ENCODE measurements around the gene CNTN5. TPM values are rescaled to one million over a fixed set of nuclear protein-coding genes. Genes with fewer than 3 reads are reported as not detected.

Gene CNTN5
- total RNA-seq, 4 donors from 2014 or later = not detected

DNA sequence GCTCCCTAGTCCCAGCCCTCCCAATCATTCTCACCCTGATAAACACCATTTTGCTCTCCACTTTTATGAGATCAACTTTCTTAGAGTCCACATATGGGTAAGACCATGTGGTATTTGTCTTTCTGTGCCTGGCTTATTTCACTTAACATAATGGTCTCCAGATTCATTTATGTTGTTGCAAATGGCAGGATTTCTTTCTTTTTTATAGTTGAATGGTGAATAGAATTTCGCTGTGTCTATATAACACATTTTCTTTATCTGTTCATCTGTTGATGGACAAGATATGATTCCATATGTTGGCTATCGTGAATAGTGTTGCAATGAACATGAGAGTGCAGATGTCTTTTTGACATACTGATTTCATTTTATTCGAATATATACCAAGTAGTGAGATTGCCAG is 1298.9 kb downstream of the CNTN5 start:
- no peak for DNase-seq (ENCODE audit: low spot score)
- TF ChIP-seq, protein P1, sequence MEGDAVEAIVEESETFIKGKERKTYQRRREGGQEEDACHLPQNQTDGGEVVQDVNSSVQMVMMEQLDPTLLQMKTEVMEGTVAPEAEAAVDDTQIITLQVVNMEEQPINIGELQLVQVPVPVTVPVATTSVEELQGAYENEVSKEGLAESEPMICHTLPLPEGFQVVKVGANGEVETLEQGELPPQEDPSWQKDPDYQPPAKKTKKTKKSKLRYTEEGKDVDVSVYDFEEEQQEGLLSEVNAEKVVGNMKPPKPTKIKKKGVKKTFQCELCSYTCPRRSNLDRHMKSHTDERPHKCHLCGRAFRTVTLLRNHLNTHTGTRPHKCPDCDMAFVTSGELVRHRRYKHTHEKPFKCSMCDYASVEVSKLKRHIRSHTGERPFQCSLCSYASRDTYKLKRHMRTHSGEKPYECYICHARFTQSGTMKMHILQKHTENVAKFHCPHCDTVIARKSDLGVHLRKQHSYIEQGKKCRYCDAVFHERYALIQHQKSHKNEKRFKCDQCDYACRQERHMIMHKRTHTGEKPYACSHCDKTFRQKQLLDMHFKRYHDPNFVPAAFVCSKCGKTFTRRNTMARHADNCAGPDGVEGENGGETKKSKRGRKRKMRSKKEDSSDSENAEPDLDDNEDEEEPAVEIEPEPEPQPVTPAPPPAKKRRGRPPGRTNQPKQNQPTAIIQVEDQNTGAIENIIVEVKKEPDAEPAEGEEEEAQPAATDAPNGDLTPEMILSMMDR (IDR thresholded peaks at IDR 0.05) = no peak
- ATAC-seq (ENCODE audit: low FRiP score) = no peak

DNA sequence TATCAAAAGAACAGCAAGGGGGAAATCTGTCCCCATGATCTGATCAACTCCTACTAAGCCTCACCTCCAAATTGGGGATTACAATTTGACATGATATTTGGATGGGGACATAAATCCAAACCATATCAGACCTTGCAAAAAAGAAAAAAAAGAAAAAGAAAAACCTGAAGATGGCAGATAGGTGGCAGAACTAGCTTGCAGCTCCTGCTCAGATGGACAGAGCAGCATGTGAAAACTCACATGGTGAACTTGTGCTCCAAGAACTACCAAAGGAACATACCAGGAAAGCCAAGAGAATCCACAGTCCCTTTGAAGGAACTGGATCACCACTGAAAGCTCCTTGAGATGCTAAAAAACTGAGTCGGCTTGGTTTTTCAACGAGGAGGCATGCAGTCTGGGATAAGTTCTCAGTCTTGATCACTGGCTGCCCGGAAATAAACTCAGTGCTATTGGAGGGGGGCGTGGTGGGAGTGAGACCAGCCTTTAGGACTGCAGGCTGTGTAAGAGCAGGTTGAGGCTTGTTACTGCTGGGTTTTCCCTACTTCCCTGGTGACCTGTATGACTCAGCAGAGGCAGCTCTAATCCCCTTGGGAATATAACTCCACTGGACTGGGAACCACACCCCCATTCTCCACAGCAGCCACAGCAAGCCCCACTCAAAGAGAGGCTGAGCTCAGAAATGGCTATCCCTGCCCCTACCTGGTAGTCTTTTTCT is 1308.0 kb downstream of the CNTN5 start:
- ATAC-seq (ENCODE audit: low FRiP score) = no peak
- TF ChIP-seq, protein P1 (IDR thresholded peaks at IDR 0.05) = no peak
- no peak for DNase-seq (ENCODE audit: low spot score)

DNA sequence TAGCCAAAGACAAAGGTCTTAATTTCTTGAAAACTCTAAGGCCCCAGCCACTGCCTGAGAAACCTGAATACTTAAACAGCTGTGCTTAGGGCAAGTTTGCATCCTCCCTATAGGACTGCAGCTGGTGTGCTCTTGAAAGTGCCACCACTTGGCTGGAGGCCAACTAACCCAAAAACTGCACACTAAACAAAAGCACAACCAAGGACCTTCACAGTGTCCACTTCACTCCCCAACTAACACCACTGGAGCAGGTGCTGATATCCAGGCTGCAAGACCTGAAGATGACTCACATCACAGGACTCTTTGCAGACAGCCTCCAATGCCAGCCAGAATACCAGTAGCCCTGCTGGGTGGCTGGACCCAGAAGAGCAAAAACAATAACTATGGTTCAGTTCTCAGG is 1308.6 kb downstream of the CNTN5 start:
- ATAC-seq (ENCODE audit: low FRiP score) (no peak), DNase-seq (ENCODE audit: low spot score) (no peak)
- TF ChIP-seq, protein P1 (IDR thresholded peaks at IDR 0.05) = no peak

DNA sequence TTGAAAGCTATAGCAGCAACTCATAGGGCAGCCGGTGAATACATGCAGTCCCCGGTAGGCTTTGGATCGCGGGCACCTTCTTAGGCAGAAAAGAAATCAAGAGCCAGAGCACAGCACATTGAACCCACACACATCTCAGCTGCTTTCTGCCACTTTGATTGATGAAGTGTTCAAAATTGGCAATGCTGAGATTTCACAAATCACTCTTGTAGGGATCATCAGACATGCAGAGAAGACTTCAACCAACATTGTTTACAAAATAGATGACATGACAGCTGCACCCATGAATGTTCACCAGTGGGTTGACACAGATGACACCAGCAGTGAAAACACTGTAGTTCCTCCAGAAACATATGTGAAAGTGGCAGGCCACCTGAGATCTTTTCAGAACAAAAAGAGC is 1316.1 kb downstream of the CNTN5 start:
- ATAC-seq (ENCODE audit: low FRiP score) (no peak), DNase-seq (ENCODE audit: low spot score) (no peak)
- TF ChIP-seq, protein P1 (IDR thresholded peaks at IDR 0.05) = no peak

DNA sequence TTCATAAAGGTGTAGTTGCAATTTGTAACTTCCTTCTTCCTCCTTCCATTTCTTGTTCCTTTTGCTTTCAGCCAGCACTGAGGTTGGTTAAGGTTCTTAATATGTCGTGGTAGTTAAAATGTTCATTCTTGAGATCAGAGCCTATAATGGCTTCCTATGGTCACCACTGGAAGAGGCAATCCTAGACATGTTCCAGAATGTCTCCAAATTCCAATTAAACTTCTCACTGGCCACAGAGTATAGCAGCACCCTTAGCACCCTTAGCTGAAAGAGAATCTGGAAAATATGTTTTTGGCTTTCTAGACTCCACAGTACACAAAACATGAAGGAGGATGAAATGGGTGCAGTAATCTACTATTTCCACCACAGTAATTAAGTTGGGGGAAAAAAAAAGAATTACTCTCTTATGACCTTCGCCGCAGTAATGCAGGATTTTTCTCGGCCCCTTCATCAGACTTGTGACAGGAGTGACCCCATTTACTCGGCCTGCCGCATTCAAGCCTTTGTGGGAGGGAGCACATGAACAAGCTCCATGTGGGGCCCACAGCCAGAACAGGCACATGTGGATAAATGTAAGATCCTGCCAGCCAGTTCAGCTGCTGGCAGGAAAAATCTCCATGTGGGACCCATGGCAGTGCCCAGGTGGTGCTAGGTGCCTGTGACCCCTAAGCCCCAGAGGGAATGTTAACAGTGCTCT is 1317.5 kb downstream of the CNTN5 start:
- TF ChIP-seq, protein P1 (IDR thresholded peaks at IDR 0.05) = no peak
- no peak for ATAC-seq (ENCODE audit: low FRiP score)
- no peak for DNase-seq (ENCODE audit: low spot score)

DNA sequence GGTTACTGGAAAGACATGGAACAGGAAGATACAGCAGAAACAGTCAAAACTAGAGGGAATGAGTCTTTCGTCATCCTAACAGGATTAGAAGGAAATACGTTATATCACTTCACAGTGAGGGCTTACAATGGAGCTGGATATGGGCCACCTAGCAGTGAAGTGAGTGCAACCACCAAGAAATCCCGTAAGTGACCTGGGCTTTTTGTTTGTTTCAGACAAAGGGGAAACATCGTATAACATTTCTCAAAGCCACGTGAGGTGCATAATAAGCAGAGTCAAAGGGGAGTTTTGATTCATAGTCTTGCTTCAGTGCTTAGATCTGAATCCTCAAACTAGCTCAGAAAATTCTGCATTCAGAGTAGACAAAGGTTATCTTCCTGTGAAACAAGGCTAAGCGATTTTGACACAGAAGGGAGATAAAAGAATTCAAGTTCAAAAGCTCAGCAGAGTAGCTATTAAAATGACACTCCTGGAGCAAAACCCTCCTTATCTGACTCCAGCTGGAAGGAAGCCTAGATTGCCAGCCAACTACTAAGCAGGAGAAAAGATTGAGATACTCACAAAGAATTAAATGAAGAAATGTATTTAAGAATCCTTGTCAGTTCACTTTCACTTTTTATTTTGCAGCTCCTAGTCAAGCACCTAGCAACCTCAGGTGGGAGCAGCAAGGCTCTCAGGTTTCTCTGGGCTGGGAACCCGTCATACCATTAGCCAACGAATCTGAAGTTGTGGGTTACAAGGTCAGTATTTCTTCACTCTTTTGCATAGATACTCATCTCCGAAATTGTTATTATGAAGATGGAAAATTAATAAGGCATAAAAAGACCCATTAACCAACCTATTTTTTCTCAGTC is 1319.9 kb downstream of the CNTN5 start:
- DNase-seq (ENCODE audit: low spot score) (no peak), ATAC-seq (ENCODE audit: low FRiP score) (peak; percentile 55)
- TF ChIP-seq, protein P1 (IDR thresholded peaks at IDR 0.05) = no peak
